Uterus (tissue), 2 donors: ENCODE data around the gene ESRRB.

ENCODE experiments used
- POLR2A ChIP-seq, 2 donors: fragments of 450-650 bp; IDR thresholded peaks; one replicate each; pipeline ENCODE4 v1.6.1; 2016; ENCODE audit warnings: antibody characterized with exemption in 2 of 2, mild to moderate bottlenecking in 1 of 2, moderate library complexity in 1 of 2
- TF ChIP-seq, protein P1 (sequence below), 4 experiments: fragments of 200-600 bp in 2 of 4; fragments of 450-650 bp in 2 of 4; sonication (generic) in 2 of 4; IDR thresholded peaks; one replicate each; pipeline ENCODE4 v1.5.1; 2016 to 2019; ENCODE audit warnings: antibody characterized with exemption in 4 of 4, mild to moderate bottlenecking in 2 of 4, moderate library complexity in 1 of 4

GRCh38 chr14:76350671-76351070, 25.3 kb upstream of the ESRRB start:
- TF ChIP-seq, protein P1, sequence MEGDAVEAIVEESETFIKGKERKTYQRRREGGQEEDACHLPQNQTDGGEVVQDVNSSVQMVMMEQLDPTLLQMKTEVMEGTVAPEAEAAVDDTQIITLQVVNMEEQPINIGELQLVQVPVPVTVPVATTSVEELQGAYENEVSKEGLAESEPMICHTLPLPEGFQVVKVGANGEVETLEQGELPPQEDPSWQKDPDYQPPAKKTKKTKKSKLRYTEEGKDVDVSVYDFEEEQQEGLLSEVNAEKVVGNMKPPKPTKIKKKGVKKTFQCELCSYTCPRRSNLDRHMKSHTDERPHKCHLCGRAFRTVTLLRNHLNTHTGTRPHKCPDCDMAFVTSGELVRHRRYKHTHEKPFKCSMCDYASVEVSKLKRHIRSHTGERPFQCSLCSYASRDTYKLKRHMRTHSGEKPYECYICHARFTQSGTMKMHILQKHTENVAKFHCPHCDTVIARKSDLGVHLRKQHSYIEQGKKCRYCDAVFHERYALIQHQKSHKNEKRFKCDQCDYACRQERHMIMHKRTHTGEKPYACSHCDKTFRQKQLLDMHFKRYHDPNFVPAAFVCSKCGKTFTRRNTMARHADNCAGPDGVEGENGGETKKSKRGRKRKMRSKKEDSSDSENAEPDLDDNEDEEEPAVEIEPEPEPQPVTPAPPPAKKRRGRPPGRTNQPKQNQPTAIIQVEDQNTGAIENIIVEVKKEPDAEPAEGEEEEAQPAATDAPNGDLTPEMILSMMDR (IDR thresholded peaks at IDR 0.05): no peak
- TF ChIP-seq POLR2A (IDR thresholded peaks at IDR 0.05): no peak
